Stimulated activated naive CD8-positive, alpha-beta T cell treated with anti-CD3 and anti-CD28 coated beads, Interleukin-15, amount 100 ng/mL, for 72 hours (primary cell): ENCODE data around the gene NXN.
"Not testable (repeated sequence)": the region's sequence is repeated elsewhere in the genome, so short reads cannot be mapped to it uniquely, and the experiment has no call there.

Source experiments
- ATAC-seq: fragments of 150-1000 bp; cut with Tn5 transposase; 2 replicates; pipeline ENCODE4 v1.10.0; 2021; ENCODE audit warnings: mild to moderate bottlenecking, moderate library complexity
- DNase-seq, 2 donors: peaks; one replicate each; pipeline ENCODE4 v3.0.0; 2021 to 2022
- H3K27ac Mint-ChIP-seq, 2 donors: one replicate each; pipeline ENCODE4 v1.8.0; 2022; ENCODE audit warnings: mild to moderate bottlenecking in 2 of 2, mixed read lengths in 2 of 2, moderate library complexity in 2 of 2
- H3K27me3 Mint-ChIP-seq: one replicate; pipeline ENCODE4 v1.8.0; 2022; ENCODE audit warnings: mixed read lengths
- H3K4me1 Mint-ChIP-seq: one replicate; pipeline ENCODE4 v1.8.0; 2022; ENCODE audit warnings: mild to moderate bottlenecking, mixed read lengths
- H3K4me3 Mint-ChIP-seq, 2 donors: one replicate each; pipeline ENCODE4 v1.8.0; 2022; ENCODE audit warnings: mild to moderate bottlenecking in 2 of 2, mixed read lengths in 2 of 2, moderate library complexity in 1 of 2
- H3K9me3 Mint-ChIP-seq, 2 donors: one replicate each; pipeline ENCODE4 v1.8.0; 2022; ENCODE audit warnings: mixed read lengths in 2 of 2

NXN gene

DNA sequence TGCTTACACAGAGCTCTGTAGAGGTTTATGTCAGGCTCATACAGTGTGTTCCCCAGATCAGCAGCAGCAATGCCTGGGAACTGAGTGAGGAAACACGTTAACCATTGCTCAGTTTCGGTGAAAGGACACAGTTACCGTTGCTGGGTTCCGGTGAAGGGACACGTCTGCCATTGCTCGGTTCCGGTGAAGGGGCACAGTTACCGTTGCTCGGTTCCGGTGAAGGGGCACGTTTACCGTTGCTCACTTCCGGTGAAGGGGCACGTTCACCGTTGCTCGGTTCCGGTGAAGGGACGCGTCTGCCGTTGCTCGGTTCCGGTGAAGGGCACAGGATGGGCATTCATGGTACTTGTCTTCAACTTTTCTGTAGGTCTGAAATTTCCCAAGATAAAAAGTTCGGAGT is 115.7 kb downstream of the NXN start:
- H3K27ac Mint-ChIP-seq: no peak overlapping the region
- no peak overlapping the region for H3K4me3 Mint-ChIP-seq
- no peak for DNase-seq
- no peak for ATAC-seq
- H3K4me1 Mint-ChIP-seq: no peaks in the 10 kb centered on the region
- H3K9me3 Mint-ChIP-seq: no peaks in the 10 kb centered on the region
- peaks cover 42% of the 10 kb centered on the region for H3K27me3 Mint-ChIP-seq

DNA sequence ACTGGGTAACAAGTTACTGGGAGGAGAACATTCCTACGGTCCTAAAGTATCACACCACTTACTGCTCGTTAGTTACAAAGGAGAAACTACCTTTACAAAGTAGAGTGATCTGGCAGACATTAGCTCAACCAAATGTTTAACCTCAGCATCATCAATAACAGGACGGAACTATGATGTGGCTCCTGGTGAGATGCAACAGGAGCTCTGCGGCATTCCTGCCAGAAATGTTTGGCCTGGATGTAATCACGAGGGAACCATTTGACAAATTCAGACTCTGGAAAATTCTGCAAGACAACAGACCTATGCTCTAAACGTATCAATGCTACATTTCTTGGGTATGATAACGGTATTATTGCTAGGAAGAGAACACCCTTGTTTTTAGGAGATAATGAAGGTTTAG is 117.0 kb downstream of the NXN start:
- Mint-ChIP-seq H3K4me1 (no peaks in the 10 kb centered on the region), H3K9me3 (no peaks in the 10 kb centered on the region), H3K27me3 (peaks cover 29% of the 10 kb centered on the region), H3K4me3 (no peak overlapping the region), H3K27ac (no peak overlapping the region)
- DNase-seq: no peak
- ATAC-seq: no peak

DNA sequence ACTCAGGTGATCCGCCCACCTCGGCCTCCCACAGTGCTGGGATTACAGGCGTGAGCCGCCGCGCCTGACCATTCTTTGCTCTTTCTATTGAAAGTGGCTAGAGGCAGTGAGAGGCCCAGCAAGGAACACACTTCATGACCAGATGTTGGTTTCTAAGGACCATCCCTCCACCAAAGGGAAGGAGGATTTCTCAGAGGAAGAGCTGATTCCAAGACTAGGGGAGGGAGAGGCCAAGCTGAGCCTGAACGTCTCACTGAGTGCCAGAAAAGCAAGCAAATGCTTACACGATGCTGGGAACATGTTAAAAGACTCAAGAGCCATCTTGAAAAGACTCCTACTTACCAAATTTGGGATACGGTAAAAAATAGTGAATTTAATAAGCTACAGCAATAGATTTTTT is 118.2 kb downstream of the NXN start:
- Mint-ChIP-seq H3K4me1 (no peaks in the 10 kb centered on the region), H3K4me3 (no peak overlapping the region), H3K27me3 (peaks cover 29% of the 10 kb centered on the region), H3K9me3 (no peaks in the 10 kb centered on the region), H3K27ac (no peak overlapping the region)
- ATAC-seq: no peak
- DNase-seq: no peak

DNA sequence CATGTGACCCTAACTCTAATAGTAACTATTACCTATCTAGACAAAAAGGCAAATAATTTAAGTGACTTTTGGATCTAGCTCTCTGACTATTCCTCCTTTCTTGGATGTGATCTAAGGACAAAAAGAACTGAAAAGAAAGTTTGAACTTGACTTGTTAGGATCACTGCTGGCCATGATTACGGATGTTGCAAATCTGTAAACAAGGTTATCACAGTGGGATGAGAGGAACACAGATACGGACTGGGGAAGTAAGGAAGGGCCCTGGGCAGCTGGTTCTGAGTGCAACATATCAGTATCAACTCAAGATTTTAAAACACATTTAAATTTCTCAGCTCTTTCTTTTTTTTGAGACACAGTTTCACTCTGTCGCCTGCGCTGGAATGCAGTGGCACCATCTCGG is 118.8 kb downstream of the NXN start:
- Mint-ChIP-seq H3K4me3 (no peak overlapping the region), H3K9me3 (no peaks in the 10 kb centered on the region), H3K27ac (peak overlapping the region in 1 of 2 donors; percentile 63), H3K4me1 (no peaks in the 10 kb centered on the region), H3K27me3 (peaks cover 29% of the 10 kb centered on the region)
- ATAC-seq: no peak
- no peak for DNase-seq

DNA sequence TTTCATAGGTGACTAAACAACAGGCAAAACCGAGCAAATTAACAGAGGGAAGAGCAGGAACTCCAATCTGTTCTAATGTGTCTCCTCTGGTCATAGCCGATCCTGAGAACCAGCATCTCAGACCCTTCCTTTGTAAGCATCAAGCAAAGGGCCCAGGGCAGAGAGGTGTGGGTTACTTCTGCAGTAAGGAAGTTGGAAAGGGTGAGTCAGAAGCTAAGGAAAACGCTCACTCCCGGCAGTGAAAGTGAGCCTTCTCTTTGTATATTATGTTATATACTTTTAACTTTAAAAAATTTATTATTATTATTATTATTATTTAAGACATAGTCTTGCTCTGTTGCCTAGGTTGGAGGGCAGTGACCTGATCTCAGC is 119.8 kb downstream of the NXN start:
- Mint-ChIP-seq H3K9me3 (no peaks in the 10 kb centered on the region), H3K4me1 (no peaks in the 10 kb centered on the region), H3K27me3 (peaks cover 19% of the 10 kb centered on the region), H3K27ac (no peak overlapping the region), H3K4me3 (no peak overlapping the region)
- ATAC-seq (no peak), DNase-seq (no peak)

DNA sequence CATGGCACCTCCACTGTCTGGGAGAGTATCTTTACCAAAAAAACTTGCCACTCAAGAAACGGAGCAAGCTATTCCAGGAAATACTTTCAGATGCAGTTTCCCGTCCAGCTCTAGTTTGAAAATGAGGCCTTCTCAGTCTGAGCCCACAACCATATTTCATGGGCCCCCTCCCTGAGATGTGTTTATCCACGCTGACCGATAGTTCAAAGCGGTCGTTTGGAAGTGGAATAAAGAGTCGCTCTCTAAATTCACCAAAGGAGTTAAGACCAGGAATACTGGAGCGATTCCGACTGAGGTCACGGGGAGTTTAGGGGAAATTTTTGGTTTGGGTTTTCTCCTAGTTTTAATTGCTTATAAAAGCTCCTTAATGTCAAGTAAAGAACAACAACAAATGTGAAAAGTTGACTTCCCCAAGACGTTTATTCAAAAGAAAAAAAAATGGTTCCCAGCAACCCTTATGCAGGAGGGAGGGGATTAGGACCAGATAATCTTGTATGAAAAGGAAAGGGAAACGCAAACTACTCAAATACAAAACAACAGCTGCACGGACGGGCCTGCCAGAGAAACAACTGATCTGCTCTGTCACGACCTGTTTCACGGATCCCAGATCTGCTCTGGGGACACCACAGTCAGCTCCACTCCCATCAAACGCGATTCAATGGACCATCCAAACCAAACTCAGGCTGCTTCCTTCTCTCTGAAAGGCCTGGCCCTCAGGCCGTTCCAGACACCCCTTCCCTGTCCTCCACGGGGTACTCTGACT is 120.3 kb downstream of the NXN start:
- Mint-ChIP-seq H3K27ac (no peak overlapping the region), H3K4me1 (no peaks in the 10 kb centered on the region), H3K9me3 (no peaks in the 10 kb centered on the region), H3K4me3 (no peak overlapping the region), H3K27me3 (peaks cover 13% of the 10 kb centered on the region)
- no peak for ATAC-seq
- DNase-seq: no peak

DNA sequence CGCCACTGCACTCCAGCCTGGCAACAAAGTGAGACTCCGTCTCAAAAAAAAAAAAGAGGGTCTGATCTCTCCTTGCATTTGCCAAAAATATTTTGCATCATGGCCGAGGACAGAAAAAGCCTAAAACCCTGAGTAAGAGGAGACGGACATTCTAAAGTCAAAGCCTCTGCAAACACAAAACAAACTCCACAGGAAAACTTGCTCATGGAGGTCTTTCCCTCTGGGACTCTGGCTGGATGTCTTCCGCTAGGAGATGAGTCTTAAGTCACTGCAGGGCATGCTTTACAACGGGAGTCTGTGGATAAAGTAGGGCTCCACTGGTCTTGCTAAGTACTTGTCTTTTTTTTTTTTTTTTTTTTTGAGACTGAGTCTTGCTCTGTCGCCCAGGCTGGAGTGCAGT is 123.4 kb downstream of the NXN start:
- Mint-ChIP-seq H3K27ac (no peak overlapping the region), H3K9me3 (no peaks in the 10 kb centered on the region), H3K4me1 (no peaks in the 10 kb centered on the region), H3K4me3 (no peak overlapping the region), H3K27me3 (peaks cover 8% of the 10 kb centered on the region)
- DNase-seq (no peak), ATAC-seq (no peak)

DNA sequence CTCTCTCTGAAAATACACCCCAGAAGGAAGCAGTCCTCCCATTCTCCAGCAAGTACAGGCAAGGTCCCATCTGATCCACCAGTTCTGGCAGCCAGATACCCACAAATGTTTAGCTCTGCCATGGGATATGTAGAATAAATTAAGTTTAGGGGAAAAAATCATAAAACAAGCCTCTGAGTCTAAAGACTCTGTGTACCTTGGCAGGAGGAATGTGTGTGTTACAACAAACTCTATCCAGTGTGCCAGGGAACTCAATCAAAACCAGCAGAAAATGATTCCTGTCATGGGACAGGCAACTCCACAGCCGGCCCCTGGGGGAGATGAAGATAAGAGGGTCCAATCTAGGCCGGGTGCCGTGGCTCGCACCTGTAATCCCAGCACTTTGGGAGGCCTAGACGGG is 124.0 kb downstream of the NXN start:
- Mint-ChIP-seq H3K27me3 (peaks cover 12% of the 10 kb centered on the region), H3K27ac (no peak overlapping the region), H3K4me3 (no peak overlapping the region), H3K4me1 (no peaks in the 10 kb centered on the region), H3K9me3 (no peaks in the 10 kb centered on the region)
- no peak for ATAC-seq
- DNase-seq: no peak

DNA sequence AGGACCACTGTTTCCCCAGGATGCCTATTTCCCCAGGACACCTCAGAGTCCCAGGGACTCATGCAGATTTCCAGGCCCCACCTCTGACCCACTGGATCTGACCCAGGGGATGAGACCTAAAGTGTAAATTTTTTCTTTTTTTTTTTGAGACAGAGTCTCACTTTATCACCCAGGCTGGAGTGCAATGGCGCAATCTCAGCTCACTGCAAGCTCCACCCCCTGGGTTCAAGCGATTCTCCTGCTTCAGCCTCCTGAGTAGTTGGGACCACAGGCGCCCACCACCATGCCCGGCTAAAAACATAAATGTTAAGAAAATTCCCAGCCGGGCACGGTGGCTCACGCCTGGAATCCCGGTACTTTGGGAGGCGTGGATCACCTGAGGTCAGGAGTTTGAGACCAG is 126.7 kb downstream of the NXN start:
- not testable (repeated sequence) for H3K4me3 Mint-ChIP-seq, H3K27ac Mint-ChIP-seq, H3K4me1 Mint-ChIP-seq, ATAC-seq, H3K9me3 Mint-ChIP-seq, DNase-seq
- H3K27me3 Mint-ChIP-seq: peaks cover 39% of the 10 kb centered on the region

DNA sequence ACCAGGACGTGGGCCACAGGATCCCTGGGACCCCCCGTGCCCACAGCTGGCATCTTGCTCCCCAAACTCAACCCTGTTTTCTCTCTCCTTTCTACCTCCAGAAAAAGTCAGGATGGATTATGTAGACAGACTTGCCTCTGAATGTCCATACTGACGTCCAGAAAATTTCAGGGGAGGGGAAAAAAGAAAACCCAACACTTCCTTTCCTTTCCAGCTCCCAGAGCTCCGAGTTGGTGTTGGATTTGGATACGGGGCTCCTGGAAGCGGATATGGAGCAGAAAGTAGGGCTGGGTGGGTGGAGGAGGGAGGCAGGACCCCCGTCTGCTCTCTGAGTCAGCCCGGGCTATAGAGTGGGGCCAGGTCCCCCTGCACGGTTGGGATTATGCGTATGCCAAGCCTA is 127.2 kb downstream of the NXN start:
- Mint-ChIP-seq H3K4me1 (peaks cover under 1% of the 10 kb centered on the region), H3K9me3 (no peaks in the 10 kb centered on the region), H3K27ac (no peak overlapping the region), H3K27me3 (peaks cover 44% of the 10 kb centered on the region), H3K4me3 (no peak overlapping the region)
- ATAC-seq: no peak
- no peak for DNase-seq

DNA sequence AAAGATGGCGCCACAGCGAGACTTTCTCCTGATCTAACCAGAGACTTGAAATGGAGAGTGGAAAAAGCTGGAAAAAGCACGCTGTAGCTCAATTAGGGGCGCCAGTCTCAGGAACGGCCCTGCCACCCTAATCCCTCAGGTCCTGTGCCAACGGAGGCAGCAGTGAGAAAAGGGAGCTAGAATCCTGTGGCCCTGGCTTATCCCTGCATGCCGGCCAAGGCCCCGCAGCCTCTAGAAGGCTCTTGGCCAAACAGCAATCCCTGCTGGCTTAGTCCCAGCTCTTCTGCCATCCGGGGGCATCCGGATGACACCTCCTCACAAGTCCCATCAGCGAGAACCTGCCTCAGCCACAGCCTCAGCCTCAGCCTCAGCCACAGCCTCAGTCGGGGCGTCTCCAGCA is 127.7 kb downstream of the NXN start:
- H3K27ac Mint-ChIP-seq: no peak overlapping the region
- H3K27me3 Mint-ChIP-seq: peaks cover 48% of the 10 kb centered on the region
- H3K4me3 Mint-ChIP-seq: no peak overlapping the region
- peaks cover 5% of the 10 kb centered on the region for H3K4me1 Mint-ChIP-seq
- ATAC-seq (no peak), DNase-seq (no peak)
- no peaks in the 10 kb centered on the region for H3K9me3 Mint-ChIP-seq

DNA sequence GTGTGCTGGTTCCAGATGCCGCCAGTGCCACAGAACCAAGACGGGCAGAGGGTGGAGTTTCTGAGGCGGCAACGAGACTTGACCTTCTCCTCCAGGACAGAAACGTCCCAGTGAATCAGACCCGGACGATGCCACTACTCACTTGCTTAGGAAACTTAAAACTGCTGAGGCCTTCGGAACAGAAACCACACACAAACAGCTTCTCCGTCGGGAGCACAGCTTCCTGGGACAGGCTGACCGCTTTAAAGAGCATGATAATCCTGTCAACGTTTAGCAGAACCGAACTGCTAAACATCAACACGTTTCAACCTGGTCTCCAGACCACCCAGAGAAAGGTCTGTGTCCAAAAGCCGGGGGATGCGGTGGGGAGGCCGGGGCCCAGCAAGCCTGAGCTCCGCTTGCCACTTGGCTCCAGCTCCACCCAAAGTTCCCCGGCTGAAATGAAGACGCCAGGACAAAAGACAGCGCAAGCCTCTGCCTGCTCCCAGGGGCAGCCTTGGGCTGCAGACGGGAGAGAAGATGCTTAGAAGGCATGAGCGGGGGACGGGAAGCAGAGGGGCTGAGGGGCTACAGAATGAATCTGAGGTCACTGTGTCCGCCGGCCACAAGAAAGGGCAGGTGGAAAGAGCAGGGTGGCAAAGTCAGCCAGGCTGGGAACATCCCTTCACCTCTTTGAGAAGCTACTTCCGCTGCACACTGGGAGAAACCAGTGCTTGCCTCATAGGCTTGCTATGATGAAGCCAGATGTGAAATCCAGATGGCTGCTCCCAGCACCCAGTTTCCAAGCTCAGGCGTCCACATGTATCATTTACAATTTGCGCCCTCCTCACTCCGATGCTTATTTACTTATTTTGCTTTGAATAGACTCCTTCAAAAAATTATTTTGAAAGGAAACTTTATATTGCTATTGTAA is 128.5 kb downstream of the NXN start:
- ATAC-seq (no peak), DNase-seq (no peak)
- no peaks in the 10 kb centered on the region for H3K9me3 Mint-ChIP-seq
- H3K4me3 Mint-ChIP-seq: no peak overlapping the region
- H3K4me1 Mint-ChIP-seq: peaks cover 11% of the 10 kb centered on the region
- H3K27me3 Mint-ChIP-seq: peaks cover 57% of the 10 kb centered on the region
- H3K27ac Mint-ChIP-seq: no peak overlapping the region

DNA sequence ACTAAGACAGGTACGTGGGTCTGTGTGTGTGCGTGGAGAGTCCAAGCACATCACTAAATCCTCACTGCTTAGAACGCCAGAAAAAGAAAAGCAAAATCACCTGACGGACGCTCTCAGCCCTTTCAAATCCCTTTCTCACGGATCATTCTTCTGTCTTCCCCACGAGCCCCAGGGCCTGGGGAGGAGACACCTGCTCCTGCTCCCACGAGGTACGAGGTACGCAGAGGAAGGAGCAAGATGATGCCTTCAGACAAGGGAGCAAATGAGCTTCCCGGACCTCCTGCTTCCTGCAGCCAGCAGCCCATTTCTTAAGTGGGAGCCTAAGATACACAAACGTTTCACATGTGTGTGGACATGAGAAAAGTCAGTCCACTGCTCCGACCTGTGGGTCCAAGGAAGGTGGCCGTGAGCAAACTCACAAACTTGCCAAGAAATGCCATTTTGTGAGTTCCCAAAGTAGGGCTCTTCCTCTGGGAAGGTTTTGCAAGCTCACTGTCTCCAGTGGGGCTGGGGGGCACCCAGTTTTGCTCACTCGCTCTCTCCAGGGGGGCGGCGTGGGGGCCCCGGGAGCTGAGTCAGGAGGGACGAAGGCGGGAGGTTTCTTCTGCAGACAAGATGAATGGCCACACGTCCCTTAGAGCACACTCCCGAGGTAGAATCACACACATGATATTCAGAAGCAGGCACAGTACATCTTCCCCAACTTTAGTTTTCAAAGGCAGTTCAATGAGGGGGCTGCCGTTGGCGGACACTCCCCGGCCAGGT is 129.3 kb downstream of the NXN start:
- Mint-ChIP-seq H3K9me3 (no peaks in the 10 kb centered on the region), H3K4me1 (peaks cover 11% of the 10 kb centered on the region), H3K27me3 (peaks cover 64% of the 10 kb centered on the region), H3K27ac (no peak overlapping the region), H3K4me3 (no peak overlapping the region)
- DNase-seq (no peak), ATAC-seq (no peak)

DNA sequence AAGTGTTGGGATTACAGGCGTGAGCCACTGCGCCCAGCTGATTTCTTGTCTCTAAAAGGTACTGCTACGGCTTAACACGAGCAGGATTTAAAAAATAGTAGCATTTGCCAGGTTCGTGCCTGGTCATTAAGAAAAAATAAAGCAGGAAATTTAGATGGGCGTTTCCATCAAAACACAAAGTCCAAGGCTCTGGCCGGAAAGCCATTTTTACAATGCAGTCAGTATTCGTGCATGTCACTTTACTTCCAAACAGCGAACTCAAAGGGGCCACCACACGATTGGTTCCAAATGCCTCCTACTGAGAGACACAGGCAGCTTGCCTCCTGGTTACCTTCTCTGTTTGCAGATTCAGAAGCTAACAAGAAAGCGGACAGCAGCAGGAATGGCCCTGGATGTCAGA is 131.2 kb downstream of the NXN start:
- ATAC-seq (no peak), DNase-seq (no peak)
- no peaks in the 10 kb centered on the region for H3K9me3 Mint-ChIP-seq
- peak overlapping the region in 1 of 2 donors; percentile 64 for H3K27ac Mint-ChIP-seq
- H3K27me3 Mint-ChIP-seq: peaks cover 80% of the 10 kb centered on the region
- H3K4me1 Mint-ChIP-seq: peaks cover 11% of the 10 kb centered on the region
- H3K4me3 Mint-ChIP-seq: no peak overlapping the region

DNA sequence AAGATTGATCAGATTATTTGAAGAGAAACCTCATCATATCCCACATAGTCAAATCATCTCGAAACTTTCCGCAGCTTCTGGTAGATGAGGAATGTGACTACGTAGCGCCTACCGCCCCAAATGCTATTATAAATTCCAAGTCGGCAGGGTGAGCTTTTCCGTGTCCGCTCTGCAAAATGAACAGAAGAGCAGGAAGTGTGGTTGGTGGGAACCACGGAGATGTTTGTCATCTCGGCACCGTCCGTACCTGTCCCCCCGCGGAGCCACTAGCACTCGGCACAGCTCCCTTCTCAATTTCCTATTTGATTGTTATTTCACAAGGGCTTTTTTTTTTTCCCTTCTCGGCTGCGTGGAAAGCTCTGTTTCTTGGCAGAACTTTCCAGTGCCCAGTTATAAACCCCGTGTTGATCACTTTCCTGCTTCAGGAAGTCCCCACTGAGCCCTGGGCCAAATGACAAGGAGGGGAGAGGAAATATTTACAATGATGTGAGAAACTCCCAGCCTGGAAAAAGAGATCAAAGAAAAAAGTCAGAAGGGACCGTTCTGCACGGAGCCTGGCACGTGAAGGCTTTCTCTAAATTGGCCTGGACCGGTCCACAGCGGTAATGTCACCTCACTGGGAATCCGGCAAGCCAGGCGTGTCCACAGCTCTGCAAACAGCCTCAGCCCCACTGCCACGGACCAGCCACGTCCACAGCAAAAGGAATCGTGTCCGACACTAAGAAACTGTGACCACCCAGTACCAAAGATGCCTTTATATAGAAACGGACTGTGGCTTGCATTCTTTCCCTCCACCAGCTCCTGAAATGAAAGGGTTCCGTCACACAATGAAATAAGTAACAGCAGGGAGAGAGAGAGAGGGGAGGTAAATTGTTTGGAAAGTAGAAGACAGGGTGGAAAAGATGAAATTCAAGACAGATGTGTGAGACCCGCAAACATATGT is 132.4 kb downstream of the NXN start:
- H3K4me3 Mint-ChIP-seq: peak overlapping the region; percentile 37 to 46
- no peak for DNase-seq
- no peak overlapping the region for H3K27ac Mint-ChIP-seq
- H3K9me3 Mint-ChIP-seq: no peaks in the 10 kb centered on the region
- ATAC-seq: no peak
- peaks cover 80% of the 10 kb centered on the region for H3K27me3 Mint-ChIP-seq
- peaks cover 11% of the 10 kb centered on the region for H3K4me1 Mint-ChIP-seq
